Activated naive CD8-positive, alpha-beta T cell (primary cell): ENCODE results near the gene CACNA1H.
"Not testable (repeated sequence)": the region's sequence is repeated elsewhere in the genome, so short reads cannot be mapped to it uniquely, and the experiment has no call there.

ENCODE experiments used
- H3K27ac Mint-ChIP-seq: one replicate; pipeline ENCODE4 v1.8.0; 2021; ENCODE audit warnings: mixed read lengths
- H3K27me3 Mint-ChIP-seq: one replicate; pipeline ENCODE4 v1.8.0; 2021; ENCODE audit warnings: mixed read lengths
- H3K36me3 Mint-ChIP-seq: one replicate; pipeline ENCODE4 v1.8.0; 2021; ENCODE audit warnings: mixed read lengths
- H3K4me1 Mint-ChIP-seq: one replicate; pipeline ENCODE4 v1.8.0; 2021; ENCODE audit warnings: low read depth, mixed read lengths
- H3K4me3 Mint-ChIP-seq: one replicate; pipeline ENCODE4 v1.8.0; 2021; ENCODE audit warnings: mild to moderate bottlenecking, mixed read lengths
- H3K9me3 Mint-ChIP-seq: one replicate; pipeline ENCODE4 v1.8.0; 2021; ENCODE audit warnings: low read depth, mixed read lengths

Gene CACNA1H

GRCh38 chr16:1230471-1231212 lies 77.7 kb downstream of the CACNA1H start:
- H3K27me3 Mint-ChIP-seq, H3K4me1 Mint-ChIP-seq, H3K9me3 Mint-ChIP-seq, H3K27ac Mint-ChIP-seq, H3K4me3 Mint-ChIP-seq, H3K36me3 Mint-ChIP-seq: not testable (repeated sequence)

- H3K36me3 Mint-ChIP-seq, H3K9me3 Mint-ChIP-seq, H3K27me3 Mint-ChIP-seq, H3K4me3 Mint-ChIP-seq, H3K4me1 Mint-ChIP-seq, H3K27ac Mint-ChIP-seq: not testable (repeated sequence)
These were observed 78.4 kb downstream of the CACNA1H start for GRCh38 chr16:1231301-1231700.

- H3K27me3 Mint-ChIP-seq, H3K4me3 Mint-ChIP-seq, H3K9me3 Mint-ChIP-seq, H3K36me3 Mint-ChIP-seq, H3K4me1 Mint-ChIP-seq, H3K27ac Mint-ChIP-seq: not testable (repeated sequence)
These were observed 79.3 kb downstream of the CACNA1H start for GRCh38 chr16:1232049-1232748.

GRCh38 chr16:1236659-1237058 lies 83.8 kb downstream of the CACNA1H start:
- not testable (repeated sequence) for H3K4me1 Mint-ChIP-seq, H3K27ac Mint-ChIP-seq, H3K9me3 Mint-ChIP-seq, H3K36me3 Mint-ChIP-seq, H3K27me3 Mint-ChIP-seq, H3K4me3 Mint-ChIP-seq

- H3K4me3 Mint-ChIP-seq: no peak overlapping the region
- H3K36me3 Mint-ChIP-seq: no peaks in the 10 kb centered on the region
- H3K4me1 Mint-ChIP-seq: no peaks in the 10 kb centered on the region
- no peak overlapping the region for H3K27ac Mint-ChIP-seq
- no peaks in the 10 kb centered on the region for H3K9me3 Mint-ChIP-seq
- H3K27me3 Mint-ChIP-seq: no peaks in the 10 kb centered on the region
These were observed 85.1 kb downstream of the CACNA1H start for GRCh38 chr16:1237990-1238389.

- not testable (repeated sequence) for H3K4me3 Mint-ChIP-seq, H3K27ac Mint-ChIP-seq
These were observed 86.0 kb downstream of the CACNA1H start for GRCh38 chr16:1238909-1239308.

GRCh38 chr16:1239575-1239974 lies 86.7 kb downstream of the CACNA1H start:
- not testable (repeated sequence) for H3K9me3 Mint-ChIP-seq, H3K27ac Mint-ChIP-seq, H3K27me3 Mint-ChIP-seq, H3K4me1 Mint-ChIP-seq, H3K4me3 Mint-ChIP-seq, H3K36me3 Mint-ChIP-seq

More at GRCh38 chr16:1238909-1239308, 86.0 kb downstream of the CACNA1H start:
- H3K4me1 Mint-ChIP-seq, H3K36me3 Mint-ChIP-seq, H3K9me3 Mint-ChIP-seq, H3K27me3 Mint-ChIP-seq: not testable (repeated sequence)

- not testable (repeated sequence) for H3K4me3 Mint-ChIP-seq, H3K27ac Mint-ChIP-seq, H3K4me1 Mint-ChIP-seq, H3K9me3 Mint-ChIP-seq, H3K36me3 Mint-ChIP-seq, H3K27me3 Mint-ChIP-seq
These were observed 87.5 kb downstream of the CACNA1H start, which contains the start of gene TPSAB1 for GRCh38 chr16:1240436-1240835. Gene TPSAB1, plus strand, starts transcription at chr16:1240705. Its CDS starts 234 bp downstream, at chr16:1240939.

- not testable (repeated sequence) for H3K4me1 Mint-ChIP-seq, H3K27me3 Mint-ChIP-seq, H3K4me3 Mint-ChIP-seq, H3K27ac Mint-ChIP-seq, H3K36me3 Mint-ChIP-seq, H3K9me3 Mint-ChIP-seq
These were observed 88.2 kb downstream of the CACNA1H start for GRCh38 chr16:1241081-1241480.

- not testable (repeated sequence) for H3K36me3 Mint-ChIP-seq, H3K4me1 Mint-ChIP-seq, H3K9me3 Mint-ChIP-seq, H3K27me3 Mint-ChIP-seq, H3K27ac Mint-ChIP-seq, H3K4me3 Mint-ChIP-seq
These were observed 90.5 kb downstream of the CACNA1H start for GRCh38 chr16:1243363-1243762.

GRCh38 chr16:1243907-1244850 lies 91.3 kb downstream of the CACNA1H start:
- not testable (repeated sequence) for H3K4me3 Mint-ChIP-seq, H3K27me3 Mint-ChIP-seq, H3K9me3 Mint-ChIP-seq, H3K27ac Mint-ChIP-seq, H3K36me3 Mint-ChIP-seq, H3K4me1 Mint-ChIP-seq

GRCh38 chr16:1244881-1245280 lies 92.0 kb downstream of the CACNA1H start:
- Mint-ChIP-seq H3K27ac (no peak overlapping the region), H3K4me3 (no peak overlapping the region), H3K4me1 (peaks cover 6% of the 10 kb centered on the region), H3K9me3 (no peaks in the 10 kb centered on the region), H3K27me3 (peaks cover 7% of the 10 kb centered on the region), H3K36me3 (no peaks in the 10 kb centered on the region)

- H3K4me3 Mint-ChIP-seq: peak overlapping the region; percentile 23
- H3K36me3 Mint-ChIP-seq: no peaks in the 10 kb centered on the region
- no peaks in the 10 kb centered on the region for H3K9me3 Mint-ChIP-seq
- peaks cover 6% of the 10 kb centered on the region for H3K4me1 Mint-ChIP-seq
- H3K27ac Mint-ChIP-seq: no peak overlapping the region
- H3K27me3 Mint-ChIP-seq: peaks cover 7% of the 10 kb centered on the region
These were observed 92.6 kb downstream of the CACNA1H start for GRCh38 chr16:1245452-1246020.

- not testable (repeated sequence) for H3K27me3 Mint-ChIP-seq, H3K9me3 Mint-ChIP-seq, H3K36me3 Mint-ChIP-seq, H3K4me1 Mint-ChIP-seq, H3K27ac Mint-ChIP-seq, H3K4me3 Mint-ChIP-seq
These were observed 95.1 kb downstream of the CACNA1H start for GRCh38 chr16:1247903-1248537.
